HS-5 (cell line): ENCODE measurements around the gene DAPK1.
"Not testable (repeated sequence)": the region's sequence is repeated elsewhere in the genome, so short reads cannot be mapped to it uniquely, and the experiment has no call there.

Experiments used
- DNase-seq: peaks from one replicate; pipeline ENCODE4 v3.0.0-alpha.2; 2012; ENCODE audit warnings: low read depth

Gene DAPK1

GRCh38 chr9:87742813-87743428, 245.3 kb downstream of the DAPK1 start:
- DNase-seq = no peak

DNA sequence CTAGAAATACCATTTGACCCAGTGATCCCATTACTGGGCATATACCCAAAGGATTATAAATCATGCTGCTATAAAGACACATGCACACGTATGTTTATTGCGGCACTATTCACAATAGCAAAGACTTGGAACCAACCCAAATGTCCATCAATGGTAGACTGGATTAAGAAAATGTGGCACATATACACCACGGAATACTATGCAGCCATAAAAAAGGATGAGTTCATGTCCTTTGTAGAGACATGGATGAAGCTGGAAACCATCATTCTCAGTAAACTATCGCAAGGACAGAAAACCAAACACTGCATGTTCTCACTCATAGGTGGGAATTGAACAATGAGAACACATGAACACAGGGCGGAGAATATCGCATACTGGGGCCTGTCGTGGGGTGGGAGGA, 246.6 kb downstream of the DAPK1 start:
- DNase-seq = not testable (repeated sequence)

GRCh38 chr9:87746186-87746585, 248.5 kb downstream of the DAPK1 start:
- DNase-seq = no peak

DNA sequence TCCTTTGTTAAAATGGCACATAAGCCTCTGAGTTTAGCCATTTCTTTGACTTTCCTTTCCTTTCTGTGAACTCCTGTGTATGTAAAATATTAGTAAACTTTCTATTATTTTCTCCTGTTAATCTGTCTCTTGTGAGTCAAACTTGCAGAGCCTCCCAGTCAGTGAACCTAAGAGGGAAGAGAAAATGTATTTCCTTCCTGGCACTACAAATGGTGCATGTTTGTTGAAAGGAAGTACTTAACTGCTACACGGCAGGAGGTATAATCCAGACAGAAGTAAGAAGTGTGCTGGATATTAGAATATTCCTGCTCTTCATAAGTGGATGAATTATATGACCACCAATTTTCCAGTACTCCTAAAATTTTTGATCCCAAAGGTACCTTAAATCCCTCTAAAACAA, 251.2 kb downstream of the DAPK1 start:
- no peak for DNase-seq

- DNase-seq = no peak
Measured at GRCh38 chr9:87749335-87750035, 251.8 kb downstream of the DAPK1 start.

DNA sequence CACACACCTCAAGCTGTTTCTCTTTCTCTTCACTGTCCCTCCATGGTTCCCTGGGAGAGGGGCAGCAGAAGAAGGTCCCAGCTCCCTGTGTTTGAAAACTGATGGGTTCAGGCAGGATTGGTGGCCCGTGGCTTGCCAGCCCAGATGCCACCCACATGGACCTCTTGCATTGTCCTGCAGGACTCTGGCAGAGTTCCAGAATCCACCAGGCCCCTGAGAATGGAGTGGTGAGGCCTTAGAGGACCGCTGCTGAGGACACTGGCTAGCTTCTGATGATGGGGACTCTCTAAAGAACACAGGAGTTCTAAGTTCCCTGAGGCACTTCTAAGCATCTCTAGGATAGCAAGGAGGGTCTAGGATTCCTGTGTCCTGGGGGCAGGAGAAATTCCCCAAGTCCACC, 253.1 kb downstream of the DAPK1 start:
- no peak for DNase-seq

- DNase-seq = no peak
Measured at GRCh38 chr9:87751423-87751822, 253.8 kb downstream of the DAPK1 start.

DNA sequence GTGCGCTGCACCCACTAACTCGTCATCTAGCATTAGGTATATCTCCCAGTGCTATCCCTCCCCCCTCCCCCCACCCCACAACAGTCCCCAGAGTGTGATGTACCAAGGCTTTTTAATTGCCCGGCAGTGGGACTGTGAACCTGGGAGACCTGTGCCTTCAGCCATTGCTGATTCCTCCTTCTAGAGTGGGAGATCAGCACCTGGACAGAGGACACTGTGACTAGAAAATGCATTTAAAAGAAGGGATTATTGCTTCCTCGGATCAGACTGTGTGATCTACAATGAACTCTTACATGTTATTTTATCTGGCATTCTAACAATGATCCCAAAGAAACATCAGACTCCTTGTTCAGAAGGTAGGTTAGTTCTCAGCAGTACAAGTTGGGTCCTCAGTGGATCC, 254.2 kb downstream of the DAPK1 start:
- DNase-seq = no peak

DNA sequence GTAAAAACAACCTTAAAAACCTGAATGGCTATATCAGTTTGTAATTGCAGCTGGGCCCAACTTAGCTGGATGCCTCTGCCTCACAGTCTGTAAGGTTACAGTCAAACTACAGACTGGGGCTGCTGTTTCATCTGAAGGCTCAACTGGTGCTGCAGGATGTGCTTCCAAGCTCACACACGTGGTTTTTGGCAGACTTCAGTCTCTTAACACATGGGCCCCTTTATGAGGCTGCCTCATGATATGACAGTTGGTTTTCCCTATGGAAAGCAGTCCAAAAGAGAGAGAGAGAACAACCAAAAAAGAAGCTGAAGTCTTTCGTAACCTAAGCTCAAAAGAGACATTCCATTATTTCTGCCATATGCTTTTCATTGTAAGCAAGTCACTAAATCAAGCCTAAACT, 255.6 kb downstream of the DAPK1 start:
- DNase-seq = no peak
